ENCODE results near the gene ATXN7L3. TPM values are rescaled to one million over a fixed set of nuclear protein-coding genes. Genes with fewer than 3 reads are reported as not detected.

Gene ATXN7L3
- total RNA-seq, 2 experiments from 2014 or later = 58.1 to 62.3 TPM

DNA sequence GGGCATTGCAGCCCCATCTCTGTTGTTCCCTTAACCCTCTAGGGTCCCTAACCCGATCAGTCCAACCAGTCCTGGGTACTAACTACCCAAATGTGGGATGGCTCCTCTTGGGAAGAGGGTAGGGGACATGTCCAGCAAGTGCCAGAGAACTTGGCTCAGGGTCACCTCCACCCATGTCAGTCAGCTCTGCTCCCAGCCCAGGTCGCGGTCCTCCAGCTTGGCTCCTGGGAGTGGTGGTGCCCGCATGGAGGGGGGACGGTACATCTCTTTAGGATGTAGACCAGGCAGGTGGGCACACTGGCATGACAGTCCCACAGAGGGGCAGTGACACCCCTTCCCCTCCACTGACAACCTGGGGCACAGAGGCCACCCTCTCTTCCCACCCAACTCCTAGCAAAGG is 6.9 kb downstream of the ATXN7L3 start:
- ChIA-PET CTCF (interaction anchor here (2.4 kb wide), 1 partner anchor 17 kb away, joined by 6 read pairs; no protein-coding TSS in a partner anchor), POLR2A (interaction anchor here (0.6 to 2.1 kb wide), 7 partner anchors 11 to 310 kb away, joined by 3 to 7 read pairs (median 3); no protein-coding TSS in a partner anchor)
- intact Hi-C loops (cut with micrococcal nuclease) = no loop called here
- Mint-ChIP-seq H3K9me3 (no peaks in the 10 kb centered on the region), H3K27ac (peak overlapping the region; percentile 78), H3K27me3 (no peaks in the 10 kb centered on the region), H3K4me3 (no peak overlapping the region), H3K36me3 (ENCODE audit: low read depth) (peaks cover 29% of the 10 kb centered on the region), H3K4me1 (ENCODE audit: low read depth) (peaks cover 20% of the 10 kb centered on the region)
- no peak for DNase-seq
- no peak for ATAC-seq
- TF ChIP-seq, protein P1, sequence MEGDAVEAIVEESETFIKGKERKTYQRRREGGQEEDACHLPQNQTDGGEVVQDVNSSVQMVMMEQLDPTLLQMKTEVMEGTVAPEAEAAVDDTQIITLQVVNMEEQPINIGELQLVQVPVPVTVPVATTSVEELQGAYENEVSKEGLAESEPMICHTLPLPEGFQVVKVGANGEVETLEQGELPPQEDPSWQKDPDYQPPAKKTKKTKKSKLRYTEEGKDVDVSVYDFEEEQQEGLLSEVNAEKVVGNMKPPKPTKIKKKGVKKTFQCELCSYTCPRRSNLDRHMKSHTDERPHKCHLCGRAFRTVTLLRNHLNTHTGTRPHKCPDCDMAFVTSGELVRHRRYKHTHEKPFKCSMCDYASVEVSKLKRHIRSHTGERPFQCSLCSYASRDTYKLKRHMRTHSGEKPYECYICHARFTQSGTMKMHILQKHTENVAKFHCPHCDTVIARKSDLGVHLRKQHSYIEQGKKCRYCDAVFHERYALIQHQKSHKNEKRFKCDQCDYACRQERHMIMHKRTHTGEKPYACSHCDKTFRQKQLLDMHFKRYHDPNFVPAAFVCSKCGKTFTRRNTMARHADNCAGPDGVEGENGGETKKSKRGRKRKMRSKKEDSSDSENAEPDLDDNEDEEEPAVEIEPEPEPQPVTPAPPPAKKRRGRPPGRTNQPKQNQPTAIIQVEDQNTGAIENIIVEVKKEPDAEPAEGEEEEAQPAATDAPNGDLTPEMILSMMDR (IDR thresholded peaks at IDR 0.05) = no peak

DNA sequence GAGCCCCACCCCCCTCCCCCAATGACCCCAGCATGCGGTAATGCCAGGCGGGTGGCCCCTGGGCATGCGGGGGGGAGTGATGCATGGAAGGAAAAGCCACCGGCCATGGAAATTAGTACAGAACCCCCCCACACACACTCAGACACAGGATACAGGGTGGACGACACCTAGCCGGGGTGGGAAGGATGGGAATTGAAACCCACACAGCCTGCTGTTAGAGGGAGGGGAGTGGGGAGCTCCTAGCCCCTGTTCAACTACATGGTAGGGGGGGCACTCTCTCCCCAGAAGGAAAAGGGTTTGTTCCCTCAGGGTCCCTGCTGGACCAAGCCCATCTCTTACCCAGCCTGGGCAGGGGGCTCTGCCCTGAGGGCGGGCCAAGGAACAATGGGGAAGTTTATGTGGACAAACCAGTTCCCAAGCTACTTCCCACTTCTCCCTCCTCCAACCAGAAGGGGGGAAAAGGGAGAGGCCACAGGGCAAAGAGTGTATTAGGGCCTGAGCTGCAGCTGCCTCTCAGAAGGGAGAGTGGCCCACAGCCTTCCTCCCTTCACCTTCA is 7.7 kb downstream of the ATXN7L3 start:
- Mint-ChIP-seq H3K4me1 (ENCODE audit: low read depth) (peaks cover 16% of the 10 kb centered on the region), H3K27ac (no peak overlapping the region), H3K9me3 (no peaks in the 10 kb centered on the region), H3K27me3 (no peaks in the 10 kb centered on the region), H3K36me3 (ENCODE audit: low read depth) (peaks cover 29% of the 10 kb centered on the region), H3K4me3 (no peak overlapping the region)
- DNase-seq = no peak
- ChIA-PET CTCF (interaction anchor here (1.2 kb wide), 1 partner anchor 140 kb away, joined by 3 read pairs; no protein-coding TSS in a partner anchor), POLR2A (interaction anchor here (0.6 to 2.1 kb wide), 6 partner anchors 12 to 309 kb away, joined by 3 to 7 read pairs (median 3); no protein-coding TSS in a partner anchor)
- ATAC-seq = no peak
- TF ChIP-seq, protein P1 (IDR thresholded peaks at IDR 0.05) = no peak
- intact Hi-C loops (cut with micrococcal nuclease) = no loop called here

DNA sequence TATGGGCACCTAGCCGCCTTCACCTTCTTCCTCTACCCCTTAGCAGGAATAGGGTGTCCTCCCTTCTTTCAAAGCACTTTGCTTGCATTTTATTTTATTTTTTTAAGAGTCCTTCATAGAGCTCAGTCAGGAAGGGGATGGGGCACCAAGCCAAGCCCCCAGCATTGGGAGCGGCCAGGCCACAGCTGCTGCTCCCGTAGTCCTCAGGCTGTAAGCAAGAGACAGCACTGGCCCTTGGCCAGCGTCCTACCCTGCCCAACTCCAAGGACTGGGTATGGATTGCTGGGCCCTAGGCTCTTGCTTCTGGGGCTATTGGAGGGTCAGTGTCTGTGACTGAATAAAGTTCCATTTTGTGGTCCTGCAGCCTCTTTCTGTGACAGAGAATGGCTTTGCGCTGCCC is 8.3 kb downstream of the ATXN7L3 start:
- peaks cover 28% of the 10 kb centered on the region for H3K36me3 Mint-ChIP-seq (ENCODE audit: low read depth)
- peak overlapping the region; percentile 57 for H3K27ac Mint-ChIP-seq
- no peak overlapping the region for H3K4me3 Mint-ChIP-seq
- TF ChIP-seq, protein P1 (IDR thresholded peaks at IDR 0.05) = no peak
- peaks cover 15% of the 10 kb centered on the region for H3K4me1 Mint-ChIP-seq (ENCODE audit: low read depth)
- ATAC-seq (no peak), DNase-seq (no peak)
- ChIA-PET POLR2A (interaction anchor here (0.8 to 1.6 kb wide), 3 partner anchors 13 to 23 kb away, joined by 3 to 4 read pairs (median 3); no protein-coding TSS in a partner anchor), CTCF (interaction anchor here (1.2 kb wide), 2 partner anchors 13 to 140 kb away, joined by 3 read pairs; no protein-coding TSS in a partner anchor)
- H3K9me3 Mint-ChIP-seq = no peaks in the 10 kb centered on the region
- no peaks in the 10 kb centered on the region for H3K27me3 Mint-ChIP-seq
- intact Hi-C loops (cut with micrococcal nuclease) = no loop called here

DNA sequence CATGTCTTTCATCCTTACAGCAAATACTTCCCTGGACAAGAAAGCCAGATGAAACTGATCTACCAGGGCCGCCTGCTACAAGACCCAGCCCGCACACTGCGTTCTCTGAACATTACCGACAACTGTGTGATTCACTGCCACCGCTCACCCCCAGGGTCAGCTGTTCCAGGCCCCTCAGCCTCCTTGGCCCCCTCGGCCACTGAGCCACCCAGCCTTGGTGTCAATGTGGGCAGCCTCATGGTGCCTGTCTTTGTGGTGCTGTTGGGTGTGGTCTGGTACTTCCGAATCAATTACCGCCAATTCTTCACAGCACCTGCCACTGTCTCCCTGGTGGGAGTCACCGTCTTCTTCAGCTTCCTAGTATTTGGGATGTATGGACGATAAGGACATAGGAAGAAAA is 9.2 kb downstream of the ATXN7L3 start:
- DNase-seq = no peak
- POLR2A ChIA-PET = interaction anchor here (0.6 to 1.6 kb wide), 4 partner anchors 9 to 146 kb away, joined by 3 to 4 read pairs (median 3); no protein-coding TSS in a partner anchor
- Mint-ChIP-seq H3K4me1 (ENCODE audit: low read depth) (peaks cover 16% of the 10 kb centered on the region), H3K9me3 (no peaks in the 10 kb centered on the region), H3K27ac (peak overlapping the region; percentile 18), H3K27me3 (no peaks in the 10 kb centered on the region), H3K4me3 (no peak overlapping the region), H3K36me3 (ENCODE audit: low read depth) (peaks cover 25% of the 10 kb centered on the region)
- TF ChIP-seq, protein P1 (IDR thresholded peaks at IDR 0.05) = no peak
- intact Hi-C loops (cut with micrococcal nuclease) = no loop called here
- no peak for ATAC-seq
- CTCF ChIA-PET = interaction anchor here (1.2 kb wide), 1 partner anchor 14 kb away, joined by 3 read pairs; no protein-coding TSS in a partner anchor

All from activated CD8-positive, alpha-beta T cell treated with anti-CD3 and anti-CD28 coated beads for 36 hours (primary cell).